Measurements from ENCODE around the gene STK16. TPM values are rescaled to one million over a fixed set of nuclear protein-coding genes. Genes with fewer than 3 reads are reported as not detected.
A peak's percentile ranks its signal among the peaks of the same experiment; 100 is the strongest.

STK16 gene
- total and polyA plus RNA-seq, 2 of the 4 experiments (the other 2 are of a cell fraction) = 44.4 to 50.1 TPM

DNA sequence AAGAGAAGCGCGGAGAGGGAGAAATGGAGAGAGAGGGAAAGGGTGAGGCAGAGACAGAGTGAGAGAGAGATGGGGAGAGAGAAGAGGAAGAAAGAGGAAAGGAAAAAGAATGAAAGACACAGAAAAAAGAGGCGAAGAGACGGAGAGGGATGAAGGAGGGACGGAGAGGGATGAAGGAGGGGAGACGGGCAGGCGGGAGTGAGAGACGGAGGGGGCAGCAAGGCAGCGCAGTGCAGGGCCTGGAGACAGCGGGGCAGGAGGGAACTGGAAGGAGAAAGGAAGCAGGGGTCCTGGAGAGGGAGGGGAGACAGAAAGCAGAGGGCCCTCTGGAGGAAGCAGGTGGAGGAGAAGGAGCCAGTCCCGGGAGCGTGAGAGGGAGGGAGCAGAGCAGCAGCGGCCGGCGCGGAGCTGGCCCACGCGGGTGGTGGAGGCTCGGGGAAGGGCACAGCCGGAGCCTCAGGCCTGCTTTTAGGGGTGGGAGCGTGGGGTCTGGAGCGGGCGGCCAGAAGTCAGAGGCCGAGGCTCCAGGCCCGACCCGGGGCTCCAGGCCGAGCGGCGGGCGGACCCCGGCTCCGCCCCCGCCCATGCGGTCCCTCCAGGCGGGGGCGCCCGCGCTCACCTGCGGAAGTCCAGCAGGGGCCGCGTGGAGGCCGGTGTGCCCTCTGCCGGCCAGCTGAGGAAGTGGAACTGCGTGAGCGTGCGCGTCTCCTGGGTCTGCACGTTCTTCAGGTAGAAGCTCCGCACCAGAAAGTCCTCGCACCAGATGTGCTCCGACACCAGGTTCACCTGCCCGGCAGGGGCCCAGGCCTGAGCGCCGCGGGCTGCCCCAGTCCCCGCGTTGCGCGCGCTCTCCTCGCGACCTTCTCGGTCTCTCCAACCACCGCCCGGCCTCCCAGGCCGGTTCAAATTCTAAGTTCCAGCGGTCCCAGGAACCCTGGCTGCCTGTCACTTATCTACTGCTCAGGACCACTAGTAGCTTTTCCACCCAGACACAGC is 49.4 kb downstream of the STK16 start (continued):
- TF ChIP-seq CTCF (conservative IDR thresholded peaks at IDR 0.05; ENCODE audit: low read depth, low read length) (peak; percentile 99), POLR2A (IDR thresholded peaks at IDR 0.05; ENCODE audit: low read depth, low read length) (no peak; the same call in 1 of the 2 replicates), MAFK (IDR thresholded peaks at IDR 0.05; ENCODE audit: low read depth, low read length) (no peak), RFX5 (IDR thresholded peaks at IDR 0.05; ENCODE audit: low read depth, low read length) (no peak), MAZ (IDR thresholded peaks at IDR 0.05; ENCODE audit: borderline replicate concordance, low read depth, low read length) (peak; percentile 93; the same call in 1 of the 2 replicates)

Measured in IMR-90 (cell line).